LNCAP (cell line): Measurements from ENCODE around the gene PRR36.

ENCODE experiments used
- TF ChIP-seq, protein P1 (sequence below): fragments of 450-650 bp; IDR thresholded peaks from 2 replicates; pipeline ENCODE4 v1.5.1; 2017; ENCODE audit warnings: mild to moderate bottlenecking

PRR36 gene

DNA sequence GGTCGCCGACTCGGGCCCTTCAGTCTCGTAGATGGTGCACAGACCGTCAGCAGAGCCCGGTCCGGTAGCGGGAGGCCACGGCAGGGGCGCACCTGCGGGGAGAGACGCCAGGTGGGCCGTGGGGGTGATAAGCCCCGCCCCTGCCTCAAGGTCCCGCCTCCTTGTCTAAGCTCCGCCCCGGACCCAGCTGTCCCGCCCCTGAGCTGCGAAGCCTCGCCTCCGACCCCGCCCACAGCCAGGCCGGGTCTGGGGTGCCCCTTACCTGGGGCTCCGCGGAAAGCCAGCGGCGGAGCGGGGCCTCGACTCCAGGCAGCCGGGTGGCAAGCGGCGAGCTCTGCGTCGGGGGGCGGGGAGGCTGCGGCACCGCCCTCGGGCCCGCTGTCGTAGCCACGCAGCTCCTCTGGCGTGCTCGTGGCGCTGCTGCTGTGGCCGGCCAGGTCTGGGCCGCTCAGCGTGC lies 4.7 kb downstream of the PRR36 start:
- TF ChIP-seq, protein P1, sequence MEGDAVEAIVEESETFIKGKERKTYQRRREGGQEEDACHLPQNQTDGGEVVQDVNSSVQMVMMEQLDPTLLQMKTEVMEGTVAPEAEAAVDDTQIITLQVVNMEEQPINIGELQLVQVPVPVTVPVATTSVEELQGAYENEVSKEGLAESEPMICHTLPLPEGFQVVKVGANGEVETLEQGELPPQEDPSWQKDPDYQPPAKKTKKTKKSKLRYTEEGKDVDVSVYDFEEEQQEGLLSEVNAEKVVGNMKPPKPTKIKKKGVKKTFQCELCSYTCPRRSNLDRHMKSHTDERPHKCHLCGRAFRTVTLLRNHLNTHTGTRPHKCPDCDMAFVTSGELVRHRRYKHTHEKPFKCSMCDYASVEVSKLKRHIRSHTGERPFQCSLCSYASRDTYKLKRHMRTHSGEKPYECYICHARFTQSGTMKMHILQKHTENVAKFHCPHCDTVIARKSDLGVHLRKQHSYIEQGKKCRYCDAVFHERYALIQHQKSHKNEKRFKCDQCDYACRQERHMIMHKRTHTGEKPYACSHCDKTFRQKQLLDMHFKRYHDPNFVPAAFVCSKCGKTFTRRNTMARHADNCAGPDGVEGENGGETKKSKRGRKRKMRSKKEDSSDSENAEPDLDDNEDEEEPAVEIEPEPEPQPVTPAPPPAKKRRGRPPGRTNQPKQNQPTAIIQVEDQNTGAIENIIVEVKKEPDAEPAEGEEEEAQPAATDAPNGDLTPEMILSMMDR, result no peak

DNA sequence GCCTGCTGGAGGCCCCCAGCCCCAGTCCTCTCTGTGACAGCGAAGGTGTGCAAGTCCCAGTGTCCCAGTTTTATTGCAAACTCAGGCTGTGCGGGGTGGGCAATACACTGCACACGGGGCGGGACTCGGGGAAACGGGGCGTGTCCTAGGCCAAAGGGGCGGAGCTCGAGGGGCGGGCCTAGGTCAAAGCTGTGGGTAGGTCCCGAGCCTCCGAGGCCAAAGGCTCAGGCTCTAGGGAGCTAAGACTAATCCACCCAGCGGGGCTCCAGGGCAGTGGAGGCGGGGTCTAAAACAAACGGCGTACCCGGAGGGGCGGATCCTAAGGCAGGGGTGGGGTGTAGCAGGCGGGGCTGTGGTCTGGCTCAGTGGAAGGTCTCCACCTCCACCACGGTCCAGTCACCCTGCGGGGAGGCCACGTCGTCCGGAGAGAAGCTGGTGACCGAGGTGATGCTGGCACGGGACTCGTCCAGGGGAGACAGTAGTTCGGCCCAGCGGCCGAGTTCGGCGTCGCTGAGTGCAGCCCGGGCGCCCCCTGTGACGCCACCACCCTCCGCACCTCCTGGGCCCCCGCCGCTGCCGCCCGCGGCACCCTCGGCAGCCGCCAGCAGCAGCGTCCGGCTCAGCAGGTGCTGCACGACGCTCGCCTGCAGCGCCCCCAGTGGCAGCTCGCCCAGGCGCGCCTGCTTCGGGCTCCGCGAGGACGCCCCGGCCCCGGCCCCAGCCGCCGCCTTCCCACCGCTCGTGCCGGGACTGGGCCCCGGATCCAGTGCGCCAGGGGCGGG lies 5.3 kb downstream of the PRR36 start:
- TF ChIP-seq, protein P1, result peak; percentile 67

DNA sequence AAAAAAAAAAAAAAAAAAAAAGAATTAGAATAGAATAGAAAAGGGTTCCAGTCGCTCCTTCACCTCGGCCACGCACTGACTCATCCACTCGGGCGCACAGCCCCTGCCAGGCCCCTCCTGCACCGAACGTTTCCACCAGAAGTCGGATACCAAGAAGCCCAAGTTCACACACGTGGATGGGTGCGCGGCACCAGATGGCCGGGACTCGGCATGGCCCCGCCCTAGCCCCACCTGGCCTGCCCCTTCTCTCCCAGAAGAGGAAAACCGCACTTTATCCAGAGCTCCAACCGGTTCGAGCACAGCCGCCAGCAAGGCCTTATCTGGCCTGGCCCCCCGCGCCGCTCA lies 5.9 kb downstream of the PRR36 start:
- TF ChIP-seq, protein P1, result no peak

DNA sequence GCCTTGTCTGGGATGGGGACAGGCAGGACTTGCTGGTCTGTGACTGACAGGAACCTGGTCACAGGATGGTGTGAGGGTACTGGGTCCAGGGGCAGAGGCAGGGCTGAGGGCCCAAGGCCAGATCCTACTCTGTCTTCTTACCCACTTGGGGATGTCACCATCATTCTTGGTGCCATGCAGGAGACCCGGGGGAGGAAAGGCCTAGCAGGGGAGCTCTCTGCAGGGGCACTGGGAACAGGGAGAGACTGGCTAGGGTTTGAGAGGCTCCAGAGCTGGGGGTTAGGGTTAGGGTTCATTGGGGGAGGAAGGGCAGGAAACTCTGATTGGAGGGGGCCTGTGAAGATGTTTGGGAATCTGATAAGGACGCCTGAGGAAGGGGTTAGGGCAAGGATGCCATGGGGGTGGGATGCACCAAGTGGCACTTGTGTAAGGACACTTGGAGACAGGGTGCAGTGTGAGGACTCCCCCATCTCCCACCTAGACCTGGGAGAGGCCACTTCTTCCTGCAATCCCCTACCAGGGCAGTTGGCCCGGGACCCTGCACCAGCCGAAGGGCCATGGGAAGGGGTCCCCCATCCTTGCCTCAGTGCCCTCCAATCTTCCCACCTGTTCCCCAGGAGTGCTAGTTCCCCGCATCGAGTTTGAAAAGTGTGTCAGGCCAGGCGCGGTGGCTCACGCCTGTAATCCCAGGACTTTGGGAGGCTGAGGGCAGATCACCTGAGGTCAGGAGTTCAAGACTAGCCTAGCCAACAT lies 6.9 kb downstream of the PRR36 start:
- TF ChIP-seq, protein P1, result no peak

DNA sequence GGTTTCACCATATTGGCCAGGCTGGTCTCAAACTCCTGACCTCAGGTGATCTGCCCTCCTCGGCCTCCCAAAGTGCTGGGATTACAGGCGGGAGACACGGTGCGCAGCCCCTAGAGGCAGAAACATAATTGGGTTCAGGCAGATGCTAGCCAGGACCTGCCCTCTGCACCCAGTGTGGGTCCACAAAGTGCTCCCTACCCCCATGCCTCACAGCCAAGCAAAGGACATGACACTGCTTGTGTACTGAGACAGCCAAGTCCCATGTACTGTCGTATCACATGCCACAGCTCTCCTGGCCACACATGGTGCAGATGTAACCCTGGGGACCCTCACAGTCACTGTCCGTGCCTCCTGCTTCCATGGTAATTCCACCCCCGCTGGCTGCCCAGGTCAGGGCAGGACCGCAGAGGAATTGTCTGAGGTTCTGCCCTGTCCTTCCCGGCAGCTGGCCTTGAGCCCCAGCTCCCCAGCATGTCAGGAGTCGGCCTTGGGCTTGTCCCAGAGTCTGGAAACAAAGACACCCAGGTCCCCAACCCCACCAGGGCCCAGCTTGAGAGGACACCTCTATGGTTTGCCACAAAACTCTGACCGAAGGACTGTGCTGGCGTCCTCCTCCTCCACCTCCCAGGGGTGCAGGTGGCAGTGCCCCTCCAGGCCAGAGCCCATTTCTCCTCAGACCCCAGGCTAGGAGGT lies 7.6 kb downstream of the PRR36 start:
- TF ChIP-seq, protein P1, result no peak

DNA sequence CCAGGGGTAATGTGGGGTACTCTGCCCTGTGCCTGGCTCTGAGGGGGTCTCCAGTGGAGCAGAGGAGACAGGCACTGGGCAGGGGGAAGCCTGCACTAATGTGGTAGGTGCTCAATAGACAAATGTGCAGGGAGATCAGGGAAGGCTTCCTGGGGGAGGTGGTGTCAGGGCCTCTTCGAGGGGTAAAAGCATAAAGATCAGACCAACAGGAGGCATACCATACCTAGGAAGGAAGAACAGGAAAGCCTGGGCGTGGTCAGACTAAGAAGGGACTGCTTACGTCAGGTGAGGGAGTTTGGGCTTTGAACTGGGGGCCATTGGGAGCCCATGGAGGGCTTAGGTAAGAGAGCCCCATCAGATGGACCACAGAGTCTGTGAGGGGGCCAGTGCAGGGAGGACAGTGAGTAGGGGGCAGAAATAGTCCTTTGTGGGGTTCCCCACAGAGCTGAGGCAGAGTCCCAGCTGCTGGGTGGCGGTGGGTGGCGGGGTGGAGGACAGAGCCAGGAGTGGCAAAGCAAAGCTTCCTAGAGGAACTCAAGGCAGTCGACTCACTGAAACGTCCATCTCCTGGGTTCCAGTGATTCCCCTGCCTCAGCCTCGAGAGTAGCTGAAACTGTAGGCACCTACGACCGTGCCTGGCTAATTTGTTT lies 8.8 kb downstream of the PRR36 start:
- TF ChIP-seq, protein P1, result no peak

DNA sequence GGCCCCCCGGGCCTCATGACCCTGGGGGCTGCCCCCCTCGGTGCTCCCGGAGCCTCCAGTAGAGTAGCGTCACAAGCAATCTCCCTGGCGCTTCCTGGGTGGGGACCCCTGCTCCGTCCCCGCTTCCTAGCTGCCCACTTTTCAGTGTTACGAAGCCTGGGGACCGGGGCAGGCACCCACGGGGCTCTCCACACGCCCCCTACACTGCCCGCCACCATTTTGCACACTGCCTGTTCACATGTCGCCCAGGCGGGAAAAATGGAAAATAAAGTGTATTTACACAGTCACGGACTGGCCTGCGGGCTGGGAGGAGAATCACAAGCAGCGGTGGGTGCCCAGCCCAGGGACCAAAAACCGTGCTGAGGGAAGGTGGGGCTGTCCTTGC lies 9.5 kb downstream of the PRR36 start:
- TF ChIP-seq, protein P1, result no peak
